H9 (cell line): ENCODE data around the gene NHERF2. TPM values are rescaled to one million over a fixed set of nuclear protein-coding genes. Genes with fewer than 3 reads are reported as not detected.

Experiments used
- DNase-seq: peaks from one replicate; pipeline ENCODE4 v3.0.0-alpha.2; 2017
- H2AFZ ChIP-seq: one replicate; pipeline ENCODE4 v1.6.1; 2013; ENCODE audit warnings: mild to moderate bottlenecking, low read length, control low read depth, moderate library complexity
- H2AK5ac ChIP-seq: 2 replicates; pipeline ENCODE4 v1.6.1; 2013; ENCODE audit warnings: low read length, control low read depth, mixed read lengths; ENCODE audit not compliant: insufficient read length
- H2BK120ac ChIP-seq: one replicate; pipeline ENCODE4 v1.6.1; 2013; ENCODE audit warnings: low read depth, mild to moderate bottlenecking, low read length, control low read depth, inconsistent platforms; ENCODE audit not compliant: poor library complexity, severe bottlenecking
- H2BK12ac ChIP-seq: 2 replicates; pipeline ENCODE4 v1.6.1; 2013; ENCODE audit warnings: low read length, control low read depth, mixed read lengths, low read depth; ENCODE audit not compliant: insufficient read length
- H2BK15ac ChIP-seq: 2 replicates; pipeline ENCODE4 v1.6.1; 2013; ENCODE audit warnings: low read depth, low read length, control low read depth
- H2BK20ac ChIP-seq: one replicate; pipeline ENCODE4 v1.6.1; 2013; ENCODE audit warnings: low read depth, mild to moderate bottlenecking, low read length, control low read depth, inconsistent platforms; ENCODE audit not compliant: poor library complexity, severe bottlenecking
- H2BK5ac ChIP-seq: 2 replicates; pipeline ENCODE4 v1.6.1; 2013; ENCODE audit warnings: low read length, control low read depth, mixed read lengths; ENCODE audit not compliant: insufficient read length
- H3K14ac ChIP-seq: 2 replicates; pipeline ENCODE4 v1.6.1; 2013; ENCODE audit warnings: low read length, control low read depth; ENCODE audit not compliant: insufficient read depth
- H3K18ac ChIP-seq: 2 replicates; pipeline ENCODE4 v1.6.1; 2013; ENCODE audit warnings: low read depth, mild to moderate bottlenecking, mixed read lengths, low read length, control low read depth; ENCODE audit not compliant: insufficient read length
- H3K23ac ChIP-seq: 2 replicates; pipeline ENCODE4 v1.6.1; 2013; ENCODE audit warnings: low read length, control low read depth, mixed read lengths, low read depth; ENCODE audit not compliant: insufficient read length
- H3K23me2 ChIP-seq: 2 replicates; pipeline ENCODE4 v1.6.1; 2013; ENCODE audit warnings: low read depth, mild to moderate bottlenecking, mixed read lengths, low read length, control low read depth; ENCODE audit not compliant: insufficient read length, poor library complexity, severe bottlenecking
- H3K27ac ChIP-seq: 2 replicates; pipeline ENCODE4 v1.5.1; 2013; ENCODE audit warnings: low read length, control low read depth, mixed read lengths, low read depth; ENCODE audit not compliant: insufficient read length
- H3K27me3 ChIP-seq: 2 replicates; pipeline ENCODE4 v1.6.1; 2013; ENCODE audit warnings: low read length, control low read depth, inconsistent platforms; ENCODE audit not compliant: insufficient read depth
- H3K4ac ChIP-seq: 2 replicates; pipeline ENCODE4 v1.6.1; 2013; ENCODE audit warnings: low read depth, mild to moderate bottlenecking, control low read depth, inconsistent platforms, low read length, moderate library complexity
- H3K4me1 ChIP-seq: 2 replicates; pipeline ENCODE4 v1.6.1; 2013; ENCODE audit warnings: low read length, control low read depth, inconsistent platforms; ENCODE audit not compliant: insufficient read depth
- H3K4me2 ChIP-seq: 2 replicates; pipeline ENCODE4 v1.6.1; 2013; ENCODE audit warnings: low read length, control low read depth, mixed read lengths; ENCODE audit not compliant: insufficient read length, insufficient read depth
- H3K56ac ChIP-seq: 2 replicates; pipeline ENCODE4 v1.6.1; 2013; ENCODE audit warnings: low read depth, mild to moderate bottlenecking, mixed read lengths, low read length, control low read depth; ENCODE audit not compliant: insufficient read length
- H3K79me1 ChIP-seq: 2 replicates; pipeline ENCODE4 v1.6.1; 2013; ENCODE audit warnings: low read depth, mild to moderate bottlenecking, moderate library complexity, low read length, control low read depth, inconsistent platforms; ENCODE audit not compliant: insufficient read depth, poor library complexity, severe bottlenecking
- H3K79me2 ChIP-seq: 2 replicates; pipeline ENCODE4 v1.6.1; 2013; ENCODE audit warnings: low read length, control low read depth, inconsistent platforms; ENCODE audit not compliant: insufficient read depth
- H3K9ac ChIP-seq: 2 replicates; pipeline ENCODE4 v1.6.1; 2013; ENCODE audit warnings: low read length, control low read depth, mixed read lengths; ENCODE audit not compliant: insufficient read length; ENCODE audit errors: extremely low read depth
- H3K9me3 ChIP-seq: one replicate; pipeline ENCODE4 v1.6.1; 2013; ENCODE audit warnings: low read depth, low read length, inconsistent platforms; ENCODE audit not compliant: control insufficient read depth
- H3T11ph ChIP-seq: one replicate; pipeline ENCODE4 v1.6.1; 2013; ENCODE audit warnings: mild to moderate bottlenecking, low read length, control low read depth, inconsistent platforms
- H4K20me1 ChIP-seq: one replicate; pipeline ENCODE4 v1.6.1; 2013; ENCODE audit not compliant: control insufficient read depth, insufficient read length, insufficient read depth
- H4K5ac ChIP-seq: 2 replicates; pipeline ENCODE4 v1.6.1; 2013; ENCODE audit warnings: low read depth, mild to moderate bottlenecking, mixed read lengths, low read length, control low read depth; ENCODE audit not compliant: insufficient read length
- H4K8ac ChIP-seq: replicated peaks from 2 replicates; pipeline ENCODE4 v1.6.1; 2013; ENCODE audit warnings: low read length, control low read depth, mixed read lengths, low read depth; ENCODE audit not compliant: insufficient read length
- H4K91ac ChIP-seq: 2 replicates; pipeline ENCODE4 v1.6.1; 2013; ENCODE audit warnings: low read depth, mild to moderate bottlenecking, moderate library complexity, mixed read lengths, low read length, control low read depth; ENCODE audit not compliant: insufficient read length
- H3K27ac Mint-ChIP-seq, 3 experiments: 2 replicates in 2 of 3; 3 replicates in 1 of 3; pipeline ENCODE4 v1.8.0; 2020 to 2021; ENCODE audit warnings: mixed read lengths in 3 of 3, mild to moderate bottlenecking in 1 of 3, moderate library complexity in 1 of 3
- H3K27me3 Mint-ChIP-seq: 2 replicates; pipeline ENCODE4 v1.8.0; 2021; ENCODE audit warnings: low read depth, mild to moderate bottlenecking, moderate library complexity, mixed read lengths
- H3K36me3 Mint-ChIP-seq, 3 experiments: 2 replicates in 2 of 3; 3 replicates in 1 of 3; pipeline ENCODE4 v1.8.0; 2020 to 2021; ENCODE audit warnings: low read depth in 3 of 3, mixed read lengths in 3 of 3; ENCODE audit not compliant: insufficient read depth in 1 of 3
- H3K4me1 Mint-ChIP-seq, 2 experiments: 2 replicates each; pipeline ENCODE4 v1.8.0; 2020; ENCODE audit warnings: mixed read lengths in 2 of 2
- H3K4me3 Mint-ChIP-seq, 2 experiments: 2 replicates in 1 of 2; 3 replicates in 1 of 2; pipeline ENCODE4 v1.8.0; 2020 to 2021; ENCODE audit warnings: mild to moderate bottlenecking in 2 of 2, mixed read lengths in 2 of 2, moderate library complexity in 1 of 2
- H3K9me3 Mint-ChIP-seq, 2 experiments: 2 replicates in 1 of 2; 3 replicates in 1 of 2; pipeline ENCODE4 v1.8.0; 2020; ENCODE audit warnings: mild to moderate bottlenecking in 2 of 2, mixed read lengths in 2 of 2, moderate library complexity in 1 of 2
- WGBS: extraction: QIAGEN DNeasy Blood & Tissue Kit; methylation state at CpG from one replicate; pipeline ENCODE4 v1.1.7; 2013; ENCODE audit warnings: missing lambda C conversion rate, low lambda C conversion rate, mixed read lengths; ENCODE audit not compliant: insufficient read length; ENCODE audit errors: extremely low coverage; 5-methylcytosine and 5-hydroxymethylcytosine counted together
- total RNA-seq: library from RNA; stranded (reverse); gene quantifications from 2 replicates; pipeline ENCODE4 v1.2.1, GENCODE V29; 2021
- TF ChIP-seq, protein P1 (sequence below): fragments of 200-600 bp; sonication (generic); conservative IDR thresholded peaks from 3 replicates; pipeline ENCODE4 v1.8.0; 2021; ENCODE audit warnings: antibody characterized with exemption, mild to moderate bottlenecking

Gene NHERF2
- total RNA-seq, 1 experiment from 2014 or later = 15.3 TPM

- H2BK120ac ChIP-seq = no peak overlapping the region
- H4K8ac ChIP-seq = no peak overlapping the region
- no peak overlapping the region for H3K4ac ChIP-seq
- WGBS = no CpG with 5 or more reads among the region's 30 CpGs
- no peak overlapping the region for H2BK12ac ChIP-seq
- H3K36me3 Mint-ChIP-seq = peaks cover 0 to 21% (median 20%) of the 10 kb centered on the region in 3 experiments; a peak in 6 of 7 replicates
- no peak overlapping the region for H4K5ac ChIP-seq
- no peaks in the 10 kb centered on the region for H3K79me1 ChIP-seq
- TF ChIP-seq, protein P1, sequence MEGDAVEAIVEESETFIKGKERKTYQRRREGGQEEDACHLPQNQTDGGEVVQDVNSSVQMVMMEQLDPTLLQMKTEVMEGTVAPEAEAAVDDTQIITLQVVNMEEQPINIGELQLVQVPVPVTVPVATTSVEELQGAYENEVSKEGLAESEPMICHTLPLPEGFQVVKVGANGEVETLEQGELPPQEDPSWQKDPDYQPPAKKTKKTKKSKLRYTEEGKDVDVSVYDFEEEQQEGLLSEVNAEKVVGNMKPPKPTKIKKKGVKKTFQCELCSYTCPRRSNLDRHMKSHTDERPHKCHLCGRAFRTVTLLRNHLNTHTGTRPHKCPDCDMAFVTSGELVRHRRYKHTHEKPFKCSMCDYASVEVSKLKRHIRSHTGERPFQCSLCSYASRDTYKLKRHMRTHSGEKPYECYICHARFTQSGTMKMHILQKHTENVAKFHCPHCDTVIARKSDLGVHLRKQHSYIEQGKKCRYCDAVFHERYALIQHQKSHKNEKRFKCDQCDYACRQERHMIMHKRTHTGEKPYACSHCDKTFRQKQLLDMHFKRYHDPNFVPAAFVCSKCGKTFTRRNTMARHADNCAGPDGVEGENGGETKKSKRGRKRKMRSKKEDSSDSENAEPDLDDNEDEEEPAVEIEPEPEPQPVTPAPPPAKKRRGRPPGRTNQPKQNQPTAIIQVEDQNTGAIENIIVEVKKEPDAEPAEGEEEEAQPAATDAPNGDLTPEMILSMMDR = no peak
- H3T11ph ChIP-seq = no peak overlapping the region
- H3K27ac ChIP-seq = no peak overlapping the region
- no peak overlapping the region for H3K56ac ChIP-seq
- no peaks in the 10 kb centered on the region for H3K4me1 ChIP-seq
- no peak overlapping the region for H2BK20ac ChIP-seq
- no peak overlapping the region for H3K18ac ChIP-seq
- no peak overlapping the region for H3K4me2 ChIP-seq
- no peak overlapping the region for H2AK5ac ChIP-seq
- no peak overlapping the region for H3K4me3 Mint-ChIP-seq
- H3K9ac ChIP-seq = no peak overlapping the region
- no peak for DNase-seq
- H3K27ac Mint-ChIP-seq = no peak overlapping the region
- H3K23ac ChIP-seq = no peak overlapping the region
- no peak overlapping the region for H2AFZ ChIP-seq
- no peak overlapping the region for H4K91ac ChIP-seq
- no peaks in the 10 kb centered on the region for H3K27me3 Mint-ChIP-seq
- no peaks in the 10 kb centered on the region for H3K79me2 ChIP-seq
- H3K4me1 Mint-ChIP-seq = no peaks in the 10 kb centered on the region
- H3K14ac ChIP-seq = no peak overlapping the region
- H3K9me3 ChIP-seq = no peaks in the 10 kb centered on the region
- no peak overlapping the region for H2BK15ac ChIP-seq
- no peaks in the 10 kb centered on the region for H4K20me1 ChIP-seq
- no peak overlapping the region for H2BK5ac ChIP-seq
- no peaks in the 10 kb centered on the region for H3K23me2 ChIP-seq
- no peaks in the 10 kb centered on the region for H3K27me3 ChIP-seq
- H3K9me3 Mint-ChIP-seq = no peaks in the 10 kb centered on the region
These were observed 60.4 kb downstream of the NHERF2 start for GRCh38 chr16:2086812-2087747.
